Measurements from ENCODE around the gene KMO.

Gene KMO

GRCh38 chr1:241574154-241574553 lies 42.0 kb downstream of the KMO start:
- TF ChIP-seq Cebpa-rat (IDR thresholded peaks at IDR 0.05), result no peak

GRCh38 chr1:241579434-241579833 lies 47.3 kb downstream of the KMO start:
- Histone ChIP-seq H3K27me3 (no peaks in the 10 kb centered on the region), H3K36me3 (peaks cover 29 to 94% (median 70%) of the 10 kb centered on the region in 11 experiments), H3K9me3 (replicated peaks in 1 of 11) (peaks cover 47 to 68% (median 61%) of the 10 kb centered on the region in 11 experiments), H3K27ac (no peak overlapping the region), H3K4me1 (no peaks in the 10 kb centered on the region), H3K9ac (no peak overlapping the region), H4K20me1 (no peaks in the 10 kb centered on the region), H3K4me2 (no peak overlapping the region), H3K4me3 (no peak overlapping the region)
- TF ChIP-seq Cebpa-rat (IDR thresholded peaks at IDR 0.05), result no peak

More at GRCh38 chr1:241574154-241574553, 42.0 kb downstream of the KMO start:
- Histone ChIP-seq H3K9ac (no peak overlapping the region), H3K27ac (no peak overlapping the region), H3K27me3 (no peaks in the 10 kb centered on the region), H3K4me2 (no peak overlapping the region), H4K20me1 (no peaks in the 10 kb centered on the region), H3K4me3 (no peak overlapping the region), H3K9me3 (replicated peaks in 1 of 11) (peaks cover 34 to 53% (median 41%) of the 10 kb centered on the region in 11 experiments), H3K36me3 (peaks cover 17 to 78% (median 43%) of the 10 kb centered on the region in 11 experiments), H3K4me1 (no peaks in the 10 kb centered on the region)

GRCh38 chr1:241582921-241583321 lies 50.7 kb downstream of the KMO start:
- no peaks in the 10 kb centered on the region for H3K4me1 ChIP-seq
- H3K4me3 ChIP-seq, result no peak overlapping the region
- peaks cover 28 to 85% (median 63%) of the 10 kb centered on the region in 11 experiments for H3K36me3 ChIP-seq
- no peak for TF ChIP-seq Cebpa-rat (IDR thresholded peaks at IDR 0.05)
- H3K27ac ChIP-seq, result no peak overlapping the region
- no peaks in the 10 kb centered on the region for H4K20me1 ChIP-seq
- H3K9me3 ChIP-seq (replicated peaks in 1 of 11), result peaks cover 20 to 41% (median 32%) of the 10 kb centered on the region in 11 experiments; a peak in 21 of 22 replicates
- H3K27me3 ChIP-seq, result no peaks in the 10 kb centered on the region
- H3K4me2 ChIP-seq, result no peak overlapping the region
- no peak overlapping the region for H3K9ac ChIP-seq

GRCh38 chr1:241586905-241587512 lies 54.8 kb downstream of the KMO start:
- no peak overlapping the region for H3K4me3 ChIP-seq
- peaks cover 24 to 85% (median 49%) of the 10 kb centered on the region in 11 experiments for H3K36me3 ChIP-seq
- no peak overlapping the region for H3K9ac ChIP-seq
- H3K4me1 ChIP-seq, result peaks cover 0 to 6% (median 0%) of the 10 kb centered on the region in 10 experiments; a peak in 2 of 20 replicates
- no peak overlapping the region for H3K4me2 ChIP-seq
- TF ChIP-seq Cebpa-rat (IDR thresholded peaks at IDR 0.05), result no peak
- H3K9me3 ChIP-seq (replicated peaks in 1 of 11), result peaks cover under 1 to 14% (median 11%) of the 10 kb centered on the region in 11 experiments; a peak in 15 of 22 replicates
- no peak overlapping the region for H3K27ac ChIP-seq
- H3K27me3 ChIP-seq, result no peaks in the 10 kb centered on the region
- H4K20me1 ChIP-seq, result no peaks in the 10 kb centered on the region

- no peak for TF ChIP-seq Cebpa-rat (IDR thresholded peaks at IDR 0.05)
- Histone ChIP-seq H3K27me3 (no peaks in the 10 kb centered on the region), H3K27ac (no peak overlapping the region), H3K4me3 (no peak overlapping the region), H3K36me3 (peaks cover 36 to 90% (median 57%) of the 10 kb centered on the region in 11 experiments), H3K4me2 (no peak overlapping the region), H3K4me1 (peaks cover 0 to 10% (median 0%) of the 10 kb centered on the region in 10 experiments; a peak in 2 of 20 replicates), H3K9ac (no peak overlapping the region), H4K20me1 (no peaks in the 10 kb centered on the region), H3K9me3 (replicated peaks in 1 of 11) (no peaks in the 10 kb centered on the region)
Observed at GRCh38 chr1:241589521-241589920, 57.3 kb downstream of the KMO start.

- Histone ChIP-seq H4K20me1 (no peaks in the 10 kb centered on the region), H3K4me3 (no peak overlapping the region), H3K27me3 (no peaks in the 10 kb centered on the region), H3K9ac (no peak overlapping the region), H3K36me3 (peaks cover 47 to 97% (median 63%) of the 10 kb centered on the region in 11 experiments), H3K27ac (no peak overlapping the region), H3K9me3 (replicated peaks in 1 of 11) (no peaks in the 10 kb centered on the region), H3K4me2 (no peak overlapping the region), H3K4me1 (peaks cover 0 to 10% (median under 1%) of the 10 kb centered on the region in 10 experiments; a peak in 3 of 20 replicates)
- TF ChIP-seq Cebpa-rat (IDR thresholded peaks at IDR 0.05), result no peak
Observed at GRCh38 chr1:241590719-241591118, 58.5 kb downstream of the KMO start.

- H3K9me3 ChIP-seq (replicated peaks in 1 of 11), result no peaks in the 10 kb centered on the region
Observed at GRCh38 chr1:241591317-241591716, 59.1 kb downstream of the KMO start.

GRCh38 chr1:241591736-241592135 lies 59.6 kb downstream of the KMO start:
- Histone ChIP-seq H3K4me2 (no peak overlapping the region), H4K20me1 (no peaks in the 10 kb centered on the region), H3K9ac (no peak overlapping the region), H3K27me3 (no peaks in the 10 kb centered on the region), H3K4me3 (no peak overlapping the region), H3K9me3 (replicated peaks in 1 of 11) (no peaks in the 10 kb centered on the region), H3K27ac (no peak overlapping the region), H3K36me3 (peaks cover 52 to 100% (median 64%) of the 10 kb centered on the region in 11 experiments), H3K4me1 (peaks cover 7 to 18% (median 10%) of the 10 kb centered on the region in 10 experiments)
- TF ChIP-seq Cebpa-rat (IDR thresholded peaks at IDR 0.05), result no peak

More at GRCh38 chr1:241591317-241591716, 59.1 kb downstream of the KMO start:
- Histone ChIP-seq H3K4me1 (peaks cover 2 to 14% (median 6%) of the 10 kb centered on the region in 10 experiments), H3K27ac (no peak overlapping the region), H3K4me2 (no peak overlapping the region), H3K36me3 (peaks cover 51 to 100% (median 64%) of the 10 kb centered on the region in 11 experiments), H4K20me1 (no peaks in the 10 kb centered on the region), H3K9ac (no peak overlapping the region), H3K27me3 (no peaks in the 10 kb centered on the region), H3K4me3 (no peak overlapping the region)
- TF ChIP-seq Cebpa-rat (IDR thresholded peaks at IDR 0.05), result no peak

GRCh38 chr1:241592273-241592958 lies 60.2 kb downstream of the KMO start:
- no peak overlapping the region for H3K27ac ChIP-seq
- H3K27me3 ChIP-seq, result no peaks in the 10 kb centered on the region
- H3K4me2 ChIP-seq, result no peak overlapping the region
- peaks cover 11 to 21% (median 17%) of the 10 kb centered on the region in 10 experiments for H3K4me1 ChIP-seq
- peaks cover 47 to 93% (median 62%) of the 10 kb centered on the region in 11 experiments for H3K36me3 ChIP-seq
- H3K9ac ChIP-seq, result no peak overlapping the region
- H3K4me3 ChIP-seq, result no peak overlapping the region
- H3K9me3 ChIP-seq (replicated peaks in 1 of 11), result no peaks in the 10 kb centered on the region
- no peak for TF ChIP-seq Cebpa-rat (IDR thresholded peaks at IDR 0.05)
- no peaks in the 10 kb centered on the region for H4K20me1 ChIP-seq
